Fibroblast of skin of scalp (primary cell): ENCODE data around the gene A1BG.
"Not testable (repeated sequence)": the region's sequence is repeated elsewhere in the genome, so short reads cannot be mapped to it uniquely, and the experiment has no call there.

Experiments
- DNase-seq: peaks from one replicate; pipeline ENCODE4 v3.0.0-alpha.2; 2013

A1BG gene

GRCh38 chr19:58357481-58358145 is 4.3 kb upstream of the A1BG start:
- DNase-seq = no peak

GRCh38 chr19:58356766-58357480 is 3.6 kb upstream of the A1BG start:
- DNase-seq = peak; percentile 12

GRCh38 chr19:58355908-58356765 is 2.8 kb upstream of the A1BG start:
- DNase-seq = peak; percentile 25

- no peak for DNase-seq
Observed at GRCh38 chr19:58355215-58355796, 2.0 kb upstream of the A1BG start.

GRCh38 chr19:58354478-58355030 is 1.3 kb upstream of the A1BG start:
- no peak for DNase-seq

- no peak for DNase-seq
Observed at GRCh38 chr19:58353717-58354477, 605 bp upstream of the A1BG start.

GRCh38 chr19:58351990-58352755 is 1.1 kb downstream of the A1BG start:
- DNase-seq = no peak

- no peak for DNase-seq
Observed at GRCh38 chr19:58351558-58351878, 1.8 kb downstream of the A1BG start.

- no peak for DNase-seq
Observed at GRCh38 chr19:58350871-58351557, 2.3 kb downstream of the A1BG start.

GRCh38 chr19:58350001-58350861 is 3.1 kb downstream of the A1BG start:
- DNase-seq = no peak

GRCh38 chr19:58349590-58349989 is 3.7 kb downstream of the A1BG start:
- no peak for DNase-seq

- not testable (repeated sequence) for DNase-seq
Observed at GRCh38 chr19:58348080-58348479, 5.2 kb downstream of the A1BG start.

- DNase-seq = peak; percentile 82
Observed at GRCh38 chr19:58346961-58347929, 6.0 kb downstream of the A1BG start.

GRCh38 chr19:58345558-58345957 is 7.7 kb downstream of the A1BG start:
- no peak for DNase-seq

- DNase-seq = no peak
Observed at GRCh38 chr19:58338825-58339558, 14.3 kb downstream of the A1BG start.

GRCh38 chr19:58338336-58338735 is 15.0 kb downstream of the A1BG start:
- no peak for DNase-seq

GRCh38 chr19:58336820-58337219 is 16.5 kb downstream of the A1BG start:
- no peak for DNase-seq

GRCh38 chr19:58336216-58336615 is 17.1 kb downstream of the A1BG start:
- DNase-seq = no peak
